LNCAP (cell line): ENCODE results near the gene NEK7.

Experiments
- CTCF ChIP-seq: fragments of 450-650 bp; IDR thresholded peaks from 2 replicates; pipeline ENCODE4 v1.5.1; 2017; ENCODE audit warnings: mild to moderate bottlenecking

The NEK7 gene

GRCh38 chr1:198185146-198185545 lies 28.3 kb downstream of the NEK7 start:
- no peak for TF ChIP-seq CTCF

GRCh38 chr1:198185759-198186158 lies 29.0 kb downstream of the NEK7 start:
- TF ChIP-seq CTCF, result no peak

- TF ChIP-seq CTCF, result no peak
Observed at GRCh38 chr1:198186916-198187580, 30.2 kb downstream of the NEK7 start.

- TF ChIP-seq CTCF, result no peak
Observed at GRCh38 chr1:198187973-198188588, 31.3 kb downstream of the NEK7 start.

- no peak for TF ChIP-seq CTCF
Observed at GRCh38 chr1:198191117-198191516, 34.3 kb downstream of the NEK7 start.

- no peak for TF ChIP-seq CTCF
Observed at GRCh38 chr1:198196630-198197029, 39.8 kb downstream of the NEK7 start.

GRCh38 chr1:198197285-198197684 lies 40.5 kb downstream of the NEK7 start:
- no peak for TF ChIP-seq CTCF
